ENCODE measurements around the gene TRIM40. TPM values are rescaled to one million over a fixed set of nuclear protein-coding genes. Genes with fewer than 3 reads are reported as not detected.
A peak's percentile ranks its signal among the peaks of the same experiment; 100 is the strongest.
"Not testable (repeated sequence)": the region's sequence is repeated elsewhere in the genome, so short reads cannot be mapped to it uniquely, and the experiment has no call there.

The TRIM40 gene
- total RNA-seq, 1 donor from 2014 or later: not detected

- ATAC-seq: no peak
- DNase-seq (ENCODE audit: low spot score): no peak
These were observed 26.5 kb downstream of the TRIM40 start for GRCh38 chr6:30162265-30163089.

- DNase-seq (ENCODE audit: low spot score) (peak; percentile 87), ATAC-seq (peak; percentile 91)
These were observed 27.4 kb downstream of the TRIM40 start, which contains the start of gene TRIM15 for GRCh38 chr6:30163090-30163917. TSS of gene TRIM15 (plus strand) at chr6:30163546. CDS start at chr6:30163685, 139 bp downstream.

- DNase-seq (ENCODE audit: low spot score) (no peak), ATAC-seq (peak; percentile 16)
These were observed 28.1 kb downstream of the TRIM40 start for GRCh38 chr6:30163918-30164654.

- ATAC-seq (no peak), DNase-seq (ENCODE audit: low spot score) (no peak)
These were observed 28.8 kb downstream of the TRIM40 start for GRCh38 chr6:30164714-30165113.

- DNase-seq (ENCODE audit: low spot score); ATAC-seq: not testable (repeated sequence)
These were observed 29.3 kb downstream of the TRIM40 start for GRCh38 chr6:30165238-30165637.

- no peak for DNase-seq (ENCODE audit: low spot score)
- no peak for ATAC-seq
These were observed 31.2 kb downstream of the TRIM40 start for GRCh38 chr6:30167101-30167500.

- ATAC-seq: no peak
These were observed 32.8 kb downstream of the TRIM40 start for GRCh38 chr6:30168741-30169140.

GRCh38 chr6:30169658-30170614 is 34.0 kb downstream of the TRIM40 start:
- DNase-seq (ENCODE audit: low spot score): no peak
- ATAC-seq: peak; percentile 95

More at GRCh38 chr6:30168741-30169140, 32.8 kb downstream of the TRIM40 start:
- no peak for DNase-seq (ENCODE audit: low spot score)

- ATAC-seq: no peak
These were observed 35.9 kb downstream of the TRIM40 start for GRCh38 chr6:30171677-30172471.

GRCh38 chr6:30172681-30173080 is 36.7 kb downstream of the TRIM40 start:
- DNase-seq (ENCODE audit: low spot score) (no peak), ATAC-seq (no peak)

More at GRCh38 chr6:30171677-30172471, 35.9 kb downstream of the TRIM40 start:
- DNase-seq (ENCODE audit: low spot score): no peak

- no peak for DNase-seq (ENCODE audit: low spot score)
- ATAC-seq: no peak
These were observed 39.8 kb downstream of the TRIM40 start for GRCh38 chr6:30175765-30176164.

GRCh38 chr6:30178837-30179236 is 42.9 kb downstream of the TRIM40 start:
- no peak for DNase-seq (ENCODE audit: low spot score)
- ATAC-seq: no peak

- ATAC-seq (no peak), DNase-seq (ENCODE audit: low spot score) (no peak)
These were observed 44.2 kb downstream of the TRIM40 start for GRCh38 chr6:30180145-30180544.

GRCh38 chr6:30184417-30185031 is 48.6 kb downstream of the TRIM40 start:
- DNase-seq (ENCODE audit: low spot score) (no peak), ATAC-seq (peak; percentile 14)

- ATAC-seq (peak; percentile 10), DNase-seq (ENCODE audit: low spot score) (no peak)
These were observed 50.0 kb downstream of the TRIM40 start for GRCh38 chr6:30185846-30186484.

- no peak for DNase-seq (ENCODE audit: low spot score)
- no peak for ATAC-seq
These were observed 52.6 kb downstream of the TRIM40 start for GRCh38 chr6:30188541-30188940.

GRCh38 chr6:30192076-30192475 is 56.1 kb downstream of the TRIM40 start:
- no peak for ATAC-seq
- no peak for DNase-seq (ENCODE audit: low spot score)

All from left lobe of liver (tissue), 2 donors.